ENCODE measurements around the gene GRIN2C.
A peak's percentile ranks its signal among the peaks of the same experiment; 100 is the strongest.

GRIN2C gene

GRCh38 chr17:74842599-74843351, 16.9 kb downstream of the GRIN2C start:
- DNase-seq = peak; percentile 53

GRCh38 chr17:74842146-74842598, 17.5 kb downstream of the GRIN2C start:
- no peak for DNase-seq

- no peak for DNase-seq
Measured at GRCh38 chr17:74840989-74841666, 18.6 kb downstream of the GRIN2C start.

- no peak for DNase-seq
Measured at GRCh38 chr17:74839990-74840852, 19.5 kb downstream of the GRIN2C start.

GRCh38 chr17:74838274-74838673, 21.4 kb downstream of the GRIN2C start:
- no peak for DNase-seq

- no peak for DNase-seq
Measured at GRCh38 chr17:74836691-74837467, 22.8 kb downstream of the GRIN2C start.

- DNase-seq = no peak
Measured at GRCh38 chr17:74836191-74836590, 23.5 kb downstream of the GRIN2C start.

- no peak for DNase-seq
Measured at GRCh38 chr17:74833501-74834377, 25.9 kb downstream of the GRIN2C start.

- no peak for DNase-seq
Measured at GRCh38 chr17:74832421-74832820, 27.3 kb downstream of the GRIN2C start.

GRCh38 chr17:74831444-74832146, 28.1 kb downstream of the GRIN2C start:
- no peak for DNase-seq

- DNase-seq = no peak
Measured at GRCh38 chr17:74830861-74831260, 28.8 kb downstream of the GRIN2C start.

GRCh38 chr17:74827800-74828199, 31.9 kb downstream of the GRIN2C start:
- no peak for DNase-seq

GRCh38 chr17:74825952-74826719, 33.5 kb downstream of the GRIN2C start:
- no peak for DNase-seq

GRCh38 chr17:74824961-74825627, 34.6 kb downstream of the GRIN2C start:
- no peak for DNase-seq

GRCh38 chr17:74822939-74823367, 36.7 kb downstream of the GRIN2C start:
- no peak for DNase-seq

- no peak for DNase-seq
Measured at GRCh38 chr17:74822335-74822938, 37.2 kb downstream of the GRIN2C start.

- no peak for DNase-seq
Measured at GRCh38 chr17:74821655-74822334, 37.9 kb downstream of the GRIN2C start.

GRCh38 chr17:74819801-74820436, 39.8 kb downstream of the GRIN2C start:
- DNase-seq = no peak

Measured in stimulated activated CD8-positive, alpha-beta memory T cell treated with anti-CD3 and anti-CD28 coated beads, Interleukin-4, amount 100 ng/mL, for 48 hours (primary cell).